Measurements from ENCODE around the gene NLGN1.

GRCh38 chr3:173479301-173479700, 81.8 kb downstream of the NLGN1 start:
- TF ChIP-seq CTCF (IDR thresholded peaks at IDR 0.05) (no peak), POLR2AphosphoS5 (IDR thresholded peaks at IDR 0.05) (no peak), POLR2A (IDR thresholded peaks at IDR 0.05) (no peak)
